Ishikawa (cell line): Measurements from ENCODE around the gene HTR4.

Experiments
- FOXM1 ChIP-seq: IDR thresholded peaks from 2 replicates; pipeline ENCODE4 v1.6.1; 2012; ENCODE audit warnings: low read depth, borderline replicate concordance
- RAD21 ChIP-seq: IDR thresholded peaks from 2 replicates; pipeline ENCODE4 v1.6.1; 2012; ENCODE audit warnings: low read depth

GRCh38 chr5:148620091-148620490 lies 34.2 kb downstream of the HTR4 start:
- TF ChIP-seq RAD21 (no peak), FOXM1 (no peak)
